ENCODE measurements around the gene STX18.

STX18 gene

GRCh38 chr4:4409416-4410115 is 132.3 kb downstream of the STX18 start:
- H3K4me3 ChIP-seq (ENCODE audit: low read depth, low read length) = no peak overlapping the region
- TF ChIP-seq, protein P1, sequence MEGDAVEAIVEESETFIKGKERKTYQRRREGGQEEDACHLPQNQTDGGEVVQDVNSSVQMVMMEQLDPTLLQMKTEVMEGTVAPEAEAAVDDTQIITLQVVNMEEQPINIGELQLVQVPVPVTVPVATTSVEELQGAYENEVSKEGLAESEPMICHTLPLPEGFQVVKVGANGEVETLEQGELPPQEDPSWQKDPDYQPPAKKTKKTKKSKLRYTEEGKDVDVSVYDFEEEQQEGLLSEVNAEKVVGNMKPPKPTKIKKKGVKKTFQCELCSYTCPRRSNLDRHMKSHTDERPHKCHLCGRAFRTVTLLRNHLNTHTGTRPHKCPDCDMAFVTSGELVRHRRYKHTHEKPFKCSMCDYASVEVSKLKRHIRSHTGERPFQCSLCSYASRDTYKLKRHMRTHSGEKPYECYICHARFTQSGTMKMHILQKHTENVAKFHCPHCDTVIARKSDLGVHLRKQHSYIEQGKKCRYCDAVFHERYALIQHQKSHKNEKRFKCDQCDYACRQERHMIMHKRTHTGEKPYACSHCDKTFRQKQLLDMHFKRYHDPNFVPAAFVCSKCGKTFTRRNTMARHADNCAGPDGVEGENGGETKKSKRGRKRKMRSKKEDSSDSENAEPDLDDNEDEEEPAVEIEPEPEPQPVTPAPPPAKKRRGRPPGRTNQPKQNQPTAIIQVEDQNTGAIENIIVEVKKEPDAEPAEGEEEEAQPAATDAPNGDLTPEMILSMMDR (conservative IDR thresholded peaks at IDR 0.05; ENCODE audit: low read depth, low read length) = no peak
- no peak for DNase-seq (ENCODE audit: low read depth)

DNA sequence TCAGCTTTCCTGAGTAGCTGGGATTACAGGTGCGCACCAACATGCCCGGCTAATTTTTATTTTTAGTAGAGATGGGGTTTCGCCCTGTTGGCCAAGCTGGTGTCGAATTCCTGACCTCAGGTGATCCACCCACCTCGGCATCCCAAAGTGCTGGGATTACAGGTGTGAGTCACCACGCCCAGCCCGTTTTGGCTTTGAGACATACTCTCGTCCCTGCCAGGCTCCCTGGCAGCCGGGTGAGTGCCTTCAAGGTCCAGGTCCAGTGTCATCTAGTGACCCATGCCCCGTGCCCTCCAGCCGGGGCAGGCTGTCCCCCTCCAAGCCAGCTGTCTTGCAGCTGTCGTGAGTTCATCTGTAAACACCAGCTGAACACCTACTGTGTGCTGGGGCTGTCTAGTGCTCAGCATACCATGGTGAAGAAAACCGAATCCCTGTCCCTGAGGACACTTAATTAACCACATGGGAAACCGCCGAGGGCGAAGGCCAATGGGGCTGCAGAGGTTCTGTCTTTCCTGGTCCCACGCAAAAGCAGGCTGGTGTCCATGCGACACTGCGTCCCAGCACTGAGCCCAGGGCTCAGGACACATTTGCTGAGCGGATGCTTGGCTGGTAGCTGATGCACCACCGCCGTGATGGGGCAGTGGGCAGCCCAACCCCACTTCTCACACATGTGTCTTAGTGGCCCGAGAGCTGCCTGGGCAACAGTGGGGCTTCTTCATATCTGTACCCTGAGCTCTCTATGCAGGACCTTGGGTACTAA is 133.1 kb downstream of the STX18 start:
- TF ChIP-seq, protein P1 (conservative IDR thresholded peaks at IDR 0.05; ENCODE audit: low read depth, low read length) = no peak
- H3K4me3 ChIP-seq (ENCODE audit: low read depth, low read length) = no peak overlapping the region
- no peak for DNase-seq (ENCODE audit: low read depth)

DNA sequence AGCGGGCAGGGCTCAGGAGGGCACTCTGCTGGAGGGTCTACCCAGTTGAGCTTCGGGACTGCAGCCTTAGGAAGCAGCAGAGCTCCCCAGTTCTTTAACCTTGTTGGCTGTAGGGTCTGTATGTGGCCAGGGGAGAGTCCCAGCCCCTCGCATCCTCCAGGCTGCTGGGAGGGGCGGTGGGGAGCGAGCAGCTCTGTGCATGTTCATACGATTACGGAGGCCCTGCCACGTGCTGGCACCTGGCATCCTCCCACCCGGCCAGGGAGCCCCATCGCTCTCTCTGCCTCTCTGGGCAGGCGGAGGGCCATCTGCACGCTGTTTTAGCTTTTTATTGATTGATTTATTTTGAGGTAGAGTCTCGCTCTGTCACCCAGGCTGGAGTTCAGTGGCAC is 133.7 kb downstream of the STX18 start:
- TF ChIP-seq, protein P1 (conservative IDR thresholded peaks at IDR 0.05; ENCODE audit: low read depth, low read length) = no peak
- H3K4me3 ChIP-seq (ENCODE audit: low read depth, low read length) = no peak overlapping the region
- no peak for DNase-seq (ENCODE audit: low read depth)

DNA sequence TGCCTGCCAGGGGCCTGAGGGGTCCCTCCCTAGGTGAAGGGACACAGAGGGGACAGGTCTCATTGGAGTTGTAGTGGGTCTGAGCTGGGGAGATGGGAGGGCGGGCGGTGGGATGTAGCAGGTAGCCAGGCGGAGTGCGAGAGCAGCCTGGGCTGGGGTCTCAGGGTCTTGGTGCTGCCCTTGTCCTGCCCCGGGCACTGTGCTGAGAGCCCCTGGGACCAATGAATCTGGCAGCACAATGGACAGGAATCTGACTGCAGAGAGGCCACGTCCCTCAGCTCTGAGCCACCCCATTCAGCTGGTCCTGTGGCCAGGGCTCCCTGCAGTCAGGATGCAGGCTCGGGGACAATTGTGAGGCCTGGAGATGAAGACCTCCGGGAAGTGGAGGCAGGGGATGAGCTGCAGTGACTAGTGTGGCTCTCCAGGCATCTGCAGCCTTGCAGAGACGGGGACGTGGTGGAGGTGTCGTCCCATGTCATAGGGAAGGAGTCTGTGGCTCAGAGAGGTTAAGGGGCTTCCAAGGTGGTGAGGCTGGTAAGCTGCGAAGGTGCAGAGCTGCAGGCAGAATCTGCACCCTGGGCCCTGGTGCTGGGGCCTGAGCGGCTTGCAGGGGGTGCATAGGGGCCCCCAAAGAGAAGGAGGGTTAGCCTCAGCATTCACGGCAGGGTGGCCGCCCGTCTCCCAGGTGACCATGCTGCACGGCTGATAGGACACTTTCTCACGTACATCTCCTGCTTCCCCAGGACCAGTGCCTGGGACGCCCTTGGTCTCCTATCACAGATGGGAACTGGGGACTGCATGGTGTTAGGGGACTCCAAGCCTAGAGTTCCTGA is 134.3 kb downstream of the STX18 start:
- TF ChIP-seq, protein P1 (conservative IDR thresholded peaks at IDR 0.05; ENCODE audit: low read depth, low read length) = no peak
- no peak overlapping the region for H3K4me3 ChIP-seq (ENCODE audit: low read depth, low read length)
- no peak for DNase-seq (ENCODE audit: low read depth)

DNA sequence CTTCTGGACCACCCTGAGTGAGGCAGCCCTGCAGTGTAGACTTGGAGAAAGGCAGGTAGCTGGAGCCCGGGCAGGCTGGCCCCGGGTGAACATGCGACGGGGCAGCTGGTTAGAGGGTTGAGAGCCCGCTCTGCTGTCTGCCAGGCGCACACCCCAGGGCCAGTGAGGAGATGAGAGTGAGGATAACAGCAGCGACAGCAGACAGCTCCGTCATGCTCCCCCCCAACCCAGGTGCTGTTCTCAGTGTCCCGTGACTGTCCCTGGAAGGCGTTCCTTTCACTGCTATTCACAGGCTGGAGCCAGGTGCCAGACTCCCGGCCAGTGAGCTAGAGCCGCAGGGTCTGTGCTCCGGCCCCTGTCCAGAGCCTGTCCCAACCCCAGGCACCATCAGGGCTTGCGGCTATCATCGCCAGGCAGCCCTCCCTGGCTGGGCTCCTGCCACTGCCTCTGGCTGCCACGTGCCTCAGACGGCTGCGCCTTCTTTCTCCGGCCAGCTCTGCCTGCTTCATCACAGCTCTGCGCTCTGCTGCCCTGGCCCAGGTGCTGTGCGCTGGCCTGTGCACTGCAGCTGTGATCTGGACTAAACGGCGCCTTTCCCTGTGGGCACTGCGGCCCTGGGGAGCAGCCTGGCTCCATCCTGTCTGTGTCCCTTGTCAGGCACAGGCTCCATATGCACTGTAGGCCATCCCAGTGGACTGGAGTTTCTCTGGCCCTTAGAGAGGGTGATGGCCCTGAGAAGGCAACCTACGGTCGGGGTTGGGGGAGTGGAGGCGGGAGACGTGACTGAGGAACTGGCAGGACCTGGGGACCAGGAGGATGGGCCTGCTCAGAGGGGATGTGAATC is 135.2 kb downstream of the STX18 start:
- H3K4me3 ChIP-seq (ENCODE audit: low read depth, low read length) = no peak overlapping the region
- TF ChIP-seq, protein P1 (conservative IDR thresholded peaks at IDR 0.05; ENCODE audit: low read depth, low read length) = no peak
- DNase-seq (ENCODE audit: low read depth) = no peak

GRCh38 chr4:4405358-4405962 is 136.4 kb downstream of the STX18 start:
- H3K4me3 ChIP-seq (ENCODE audit: low read depth, low read length) = no peak overlapping the region
- TF ChIP-seq, protein P1 (conservative IDR thresholded peaks at IDR 0.05; ENCODE audit: low read depth, low read length) = no peak
- no peak for DNase-seq (ENCODE audit: low read depth)
